ENCODE measurements around the gene GPR142. TPM values are rescaled to one million over a fixed set of nuclear protein-coding genes. Genes with fewer than 3 reads are reported as not detected.

GPR142 gene
- total and polyA plus RNA-seq, 3 experiments from 2014 or later = not detected

DNA sequence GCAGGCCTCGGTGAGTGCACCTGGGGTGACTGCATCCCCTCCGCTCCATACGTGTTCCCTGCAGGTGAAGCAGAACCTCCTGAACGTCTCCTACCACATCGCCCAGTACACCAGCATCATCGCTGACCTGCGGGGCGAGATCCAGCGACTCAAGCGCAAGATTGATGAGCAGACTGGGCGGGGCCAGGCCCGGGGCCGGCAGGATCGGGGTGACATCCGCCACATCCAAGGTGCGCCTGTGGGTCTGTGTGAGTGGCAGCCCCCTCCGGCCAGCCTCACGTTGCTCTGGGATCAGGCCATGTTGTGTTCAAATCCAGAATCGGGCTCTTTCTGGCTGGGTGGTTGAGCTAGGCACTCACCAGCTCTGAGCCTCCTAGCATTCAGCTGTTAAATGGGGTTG lies 18.2 kb upstream of the GPR142 start:
- H3K27me3 Mint-ChIP-seq = peaks cover 15 to 34% of the 10 kb centered on the region in 2 donors
- Histone ChIP-seq H3K36me3 (ENCODE audit: insufficient read depth, low read length) (no peaks in the 10 kb centered on the region), H3K27ac (ENCODE audit: low read depth, low read length) (no peak overlapping the region), H3K4me3 (ENCODE audit: low read length) (no peak overlapping the region), H3K9me3 (ENCODE audit: low read length) (no peaks in the 10 kb centered on the region), H3K27me3 (ENCODE audit: insufficient read depth, low read length, poor library complexity, severe bottlenecking) (peaks cover 18% of the 10 kb centered on the region), H3K4me1 (ENCODE audit: insufficient read depth, low read length) (no peaks in the 10 kb centered on the region)
- no peak overlapping the region for H3K4me3 Mint-ChIP-seq
- no peaks in the 10 kb centered on the region for H3K36me3 Mint-ChIP-seq
- ChIA-PET CTCF (interaction anchor here (1.9 to 4.5 kb wide), 2 partner anchors 14 to 19 kb away, joined by 3 to 15 read pairs; no protein-coding TSS in a partner anchor), POLR2A (no interaction called here)
- no peak for DNase-seq
- no peak overlapping the region for H3K27ac Mint-ChIP-seq
- peaks cover 0 to 8% (median 2%) of the 10 kb centered on the region in 3 donors for H3K4me1 Mint-ChIP-seq
- no peaks in the 10 kb centered on the region for H3K9me3 Mint-ChIP-seq

DNA sequence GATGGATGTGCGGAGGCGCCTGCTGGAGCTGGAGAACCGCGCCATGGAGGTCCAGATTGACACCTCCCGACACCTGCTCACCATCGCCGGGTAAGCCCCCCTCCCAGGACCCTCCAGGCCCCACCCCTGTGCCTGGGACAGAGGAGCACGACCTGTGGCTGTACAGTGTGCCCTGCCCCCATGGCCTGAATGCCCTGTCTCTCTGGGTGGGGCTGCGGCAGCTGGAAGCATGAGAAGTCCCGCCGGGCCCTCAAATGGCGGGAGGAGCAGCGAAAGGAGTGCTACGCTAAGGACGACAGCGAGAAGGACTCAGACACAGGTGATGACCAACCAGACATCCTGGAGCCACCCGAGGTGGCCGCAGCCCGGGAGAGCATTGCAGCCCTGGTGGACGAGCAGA lies 16.8 kb upstream of the GPR142 start:
- Mint-ChIP-seq H3K27ac (no peak overlapping the region), H3K36me3 (no peaks in the 10 kb centered on the region), H3K27me3 (peaks cover 18 to 46% of the 10 kb centered on the region in 2 donors), H3K4me3 (no peak overlapping the region), H3K9me3 (no peaks in the 10 kb centered on the region), H3K4me1 (peaks cover 0 to 14% (median 2%) of the 10 kb centered on the region in 3 donors)
- H3K4me3 ChIP-seq (ENCODE audit: low read length) = no peak overlapping the region
- H3K36me3 ChIP-seq (ENCODE audit: insufficient read depth, low read length) = no peaks in the 10 kb centered on the region
- no peaks in the 10 kb centered on the region for H3K4me1 ChIP-seq (ENCODE audit: insufficient read depth, low read length)
- POLR2A ChIA-PET = no interaction called here
- peaks cover 31% of the 10 kb centered on the region for H3K27me3 ChIP-seq (ENCODE audit: insufficient read depth, low read length, poor library complexity, severe bottlenecking)
- no peak for DNase-seq
- no peak overlapping the region for H3K27ac ChIP-seq (ENCODE audit: low read depth, low read length)
- CTCF ChIA-PET = interaction anchor here (1.2 to 4.5 kb wide), 3 partner anchors 15 to 66 kb away, joined by 3 to 15 read pairs (median 3); no protein-coding TSS in a partner anchor
- no peaks in the 10 kb centered on the region for H3K9me3 ChIP-seq (ENCODE audit: low read length)

DNA sequence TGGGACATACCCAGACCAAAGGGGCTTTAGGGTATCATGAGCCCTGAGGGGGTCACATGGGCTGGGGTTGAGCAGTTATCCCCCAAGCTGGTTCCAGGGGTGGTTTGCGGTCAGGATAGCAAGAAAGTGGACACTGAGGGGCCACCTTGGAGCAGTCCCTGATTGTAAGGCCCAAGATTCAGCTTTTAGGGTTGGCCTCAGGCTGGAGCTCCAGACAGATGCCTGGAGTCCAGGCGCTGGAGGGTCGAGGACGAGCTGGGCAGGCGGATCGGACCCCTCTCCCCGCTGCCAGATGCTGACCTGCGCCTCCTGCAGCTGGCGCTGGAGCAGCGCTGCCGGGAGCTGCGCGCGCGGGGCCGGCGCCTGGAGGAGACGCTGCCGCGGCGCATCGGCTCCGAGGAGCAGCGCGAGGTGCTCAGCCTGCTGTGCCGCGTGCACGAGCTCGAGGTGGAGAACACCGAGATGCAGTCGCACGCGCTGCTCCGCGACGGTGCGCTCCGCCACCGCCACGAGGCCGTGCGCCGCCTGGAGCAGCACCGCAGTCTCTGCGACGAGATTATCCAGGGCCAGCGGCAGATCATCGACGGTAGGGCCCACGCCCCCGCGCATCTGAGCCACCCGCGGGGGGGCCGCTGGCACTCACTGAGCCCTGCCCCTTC lies 15.6 kb upstream of the GPR142 start:
- Mint-ChIP-seq H3K4me3 (peak overlapping the region in 1 of 7 donors; percentile 23), H3K27me3 (peaks cover 26 to 55% of the 10 kb centered on the region in 2 donors), H3K27ac (no peak overlapping the region), H3K36me3 (no peaks in the 10 kb centered on the region), H3K4me1 (peaks cover 0 to 14% (median 2%) of the 10 kb centered on the region in 3 donors), H3K9me3 (no peaks in the 10 kb centered on the region)
- POLR2A ChIA-PET = no interaction called here
- H3K27me3 ChIP-seq (ENCODE audit: insufficient read depth, low read length, poor library complexity, severe bottlenecking) = peaks cover 31% of the 10 kb centered on the region
- H3K4me3 ChIP-seq (ENCODE audit: low read length) = no peak overlapping the region
- no peak overlapping the region for H3K27ac ChIP-seq (ENCODE audit: low read depth, low read length)
- H3K4me1 ChIP-seq (ENCODE audit: insufficient read depth, low read length) = no peaks in the 10 kb centered on the region
- CTCF ChIA-PET = interaction anchor here (1.2 to 4.5 kb wide), 4 partner anchors 17 to 152 kb away, joined by 3 to 15 read pairs (median 4); no protein-coding TSS in a partner anchor
- H3K36me3 ChIP-seq (ENCODE audit: insufficient read depth, low read length) = no peaks in the 10 kb centered on the region
- no peak for DNase-seq
- H3K9me3 ChIP-seq (ENCODE audit: low read length) = no peaks in the 10 kb centered on the region

DNA sequence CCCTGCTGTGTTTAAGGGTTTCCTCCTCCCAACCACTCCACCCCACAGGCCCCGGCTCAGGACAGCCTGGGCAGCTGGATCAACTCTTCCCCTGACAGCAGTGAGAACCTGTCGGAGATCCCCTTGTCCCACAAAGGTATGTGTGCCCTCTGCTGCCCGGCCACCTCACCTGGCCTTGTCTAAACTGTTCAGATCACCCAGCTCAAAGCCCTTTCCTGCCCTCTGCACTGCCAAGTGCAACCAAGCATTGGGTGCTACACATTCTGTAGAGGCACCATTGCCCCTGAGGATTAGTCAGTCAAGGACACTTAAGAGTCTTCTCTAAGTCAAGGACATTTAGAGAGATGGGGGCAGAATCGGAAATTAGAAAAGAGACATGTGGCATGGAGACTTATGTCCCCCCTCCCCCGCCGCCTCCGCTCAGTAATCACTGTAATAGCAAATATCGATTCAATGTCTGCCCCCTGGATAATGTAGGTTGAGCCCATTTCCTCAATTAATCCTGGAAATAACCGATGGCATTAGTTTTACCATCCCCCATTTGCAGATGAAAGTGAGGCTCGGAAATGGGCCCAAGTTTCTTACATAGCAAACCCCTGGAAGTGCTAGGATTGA lies 13.8 kb upstream of the GPR142 start:
- ChIA-PET CTCF (interaction anchor here (0.9 to 1.2 kb wide), 3 partner anchors 9 to 141 kb away, joined by 3 to 4 read pairs (median 3); no protein-coding TSS in a partner anchor), POLR2A (no interaction called here)
- Histone ChIP-seq H3K36me3 (ENCODE audit: insufficient read depth, low read length) (no peaks in the 10 kb centered on the region), H3K4me1 (ENCODE audit: insufficient read depth, low read length) (no peaks in the 10 kb centered on the region), H3K27ac (ENCODE audit: low read depth, low read length) (no peak overlapping the region), H3K27me3 (ENCODE audit: insufficient read depth, low read length, poor library complexity, severe bottlenecking) (peaks cover 39% of the 10 kb centered on the region), H3K9me3 (ENCODE audit: low read length) (no peaks in the 10 kb centered on the region), H3K4me3 (ENCODE audit: low read length) (no peak overlapping the region)
- Mint-ChIP-seq H3K4me1 (peaks cover 4 to 19% (median 5%) of the 10 kb centered on the region in 3 donors), H3K9me3 (no peaks in the 10 kb centered on the region), H3K36me3 (no peaks in the 10 kb centered on the region), H3K27ac (no peak overlapping the region), H3K27me3 (peaks cover 35 to 59% of the 10 kb centered on the region in 2 donors), H3K4me3 (peak overlapping the region in 1 of 7 donors; percentile 49)
- DNase-seq = no peak

DNA sequence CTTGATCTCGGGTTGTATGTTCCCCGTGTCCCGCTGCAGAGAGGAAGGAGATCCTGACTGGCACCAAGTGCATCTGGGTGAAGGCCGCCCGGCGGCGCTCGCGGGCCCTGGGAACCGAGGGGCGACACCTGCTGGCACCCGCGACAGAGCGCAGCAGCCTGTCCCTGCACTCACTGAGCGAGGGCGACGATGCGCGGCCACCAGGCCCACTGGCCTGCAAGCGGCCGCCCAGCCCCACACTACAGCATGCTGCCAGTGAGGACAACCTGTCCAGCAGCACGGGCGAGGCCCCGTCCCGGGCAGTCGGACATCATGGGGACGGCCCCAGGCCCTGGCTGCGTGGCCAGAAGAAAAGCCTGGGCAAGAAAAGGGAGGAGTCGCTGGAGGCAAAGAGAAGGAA lies 13.2 kb upstream of the GPR142 start:
- POLR2A ChIA-PET = no interaction called here
- Mint-ChIP-seq H3K4me3 (peak overlapping the region in 1 of 7 donors; percentile 49), H3K9me3 (no peaks in the 10 kb centered on the region), H3K36me3 (no peaks in the 10 kb centered on the region), H3K4me1 (peaks cover 4 to 21% (median 6%) of the 10 kb centered on the region in 3 donors), H3K27ac (no peak overlapping the region), H3K27me3 (peaks cover 36 to 58% of the 10 kb centered on the region in 2 donors)
- H3K4me3 ChIP-seq (ENCODE audit: low read length) = no peak overlapping the region
- peaks cover 43% of the 10 kb centered on the region for H3K27me3 ChIP-seq (ENCODE audit: insufficient read depth, low read length, poor library complexity, severe bottlenecking)
- CTCF ChIA-PET = interaction anchor here (1.3 kb wide), 1 partner anchor 14 kb away, joined by 6 read pairs; the partner anchor contains the start of gene GPR142
- H3K27ac ChIP-seq (ENCODE audit: low read depth, low read length) = no peak overlapping the region
- H3K4me1 ChIP-seq (ENCODE audit: insufficient read depth, low read length) = no peaks in the 10 kb centered on the region
- DNase-seq = peak in 4 of 5 donors; percentile 22 to 69 (median 32)
- H3K36me3 ChIP-seq (ENCODE audit: insufficient read depth, low read length) = no peaks in the 10 kb centered on the region
- H3K9me3 ChIP-seq (ENCODE audit: low read length) = no peaks in the 10 kb centered on the region

DNA sequence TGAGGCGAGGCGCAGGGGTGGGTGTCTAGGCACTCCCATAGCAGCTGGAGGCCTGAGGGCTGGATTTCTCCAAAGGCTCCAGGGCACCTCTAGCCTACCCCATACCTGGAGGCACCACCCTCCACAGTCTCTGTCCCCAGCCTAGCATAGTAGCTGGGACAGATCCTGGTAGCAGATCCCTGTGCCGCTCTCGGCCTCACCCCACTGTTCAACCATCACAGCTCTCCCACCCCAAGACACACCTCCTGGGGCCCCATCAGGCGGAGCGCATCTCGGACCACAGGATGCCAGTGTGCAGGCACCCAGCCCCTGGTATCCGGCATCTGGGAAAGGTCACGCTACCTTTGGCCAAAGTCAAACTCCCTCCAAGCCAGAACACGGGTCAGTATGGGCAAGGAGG lies 12.7 kb upstream of the GPR142 start:
- Histone ChIP-seq H3K36me3 (ENCODE audit: insufficient read depth, low read length) (no peaks in the 10 kb centered on the region), H3K27me3 (ENCODE audit: insufficient read depth, low read length, poor library complexity, severe bottlenecking) (peaks cover 43% of the 10 kb centered on the region), H3K4me3 (ENCODE audit: low read length) (no peak overlapping the region), H3K27ac (ENCODE audit: low read depth, low read length) (no peak overlapping the region), H3K9me3 (ENCODE audit: low read length) (no peaks in the 10 kb centered on the region), H3K4me1 (ENCODE audit: insufficient read depth, low read length) (no peaks in the 10 kb centered on the region)
- CTCF ChIA-PET = interaction anchor here (1.3 kb wide), 1 partner anchor 13 kb away, joined by 6 read pairs; the partner anchor contains the start of gene GPR142
- Mint-ChIP-seq H3K27me3 (peaks cover 36 to 58% of the 10 kb centered on the region in 2 donors), H3K4me1 (peaks cover 4 to 21% (median 6%) of the 10 kb centered on the region in 3 donors), H3K4me3 (no peak overlapping the region), H3K9me3 (no peaks in the 10 kb centered on the region), H3K36me3 (no peaks in the 10 kb centered on the region), H3K27ac (peak overlapping the region in 1 of 8 donors; percentile 85)
- no peak for DNase-seq
- POLR2A ChIA-PET = no interaction called here

DNA sequence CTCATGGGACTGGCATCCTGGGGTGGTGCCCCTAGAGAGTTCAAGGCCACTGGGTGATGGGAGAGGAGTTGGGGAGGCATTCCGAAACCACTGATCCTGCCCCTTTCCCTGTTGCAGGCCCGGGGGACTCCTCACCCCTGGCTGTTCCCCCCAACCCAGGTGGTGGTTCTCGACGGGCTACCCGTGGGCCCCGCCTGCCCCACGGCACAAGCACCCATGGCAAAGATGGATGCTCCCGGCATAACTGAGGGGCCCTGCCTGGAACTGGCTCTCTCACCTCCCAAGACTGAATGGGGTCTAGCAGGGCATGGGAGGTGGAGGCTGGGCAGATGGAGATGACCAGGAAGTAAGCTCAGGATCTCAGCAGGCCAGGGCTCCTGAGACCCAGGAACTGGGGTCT lies 12.2 kb upstream of the GPR142 start:
- ChIA-PET POLR2A (no interaction called here), CTCF (interaction anchor here (1.3 kb wide), 1 partner anchor 13 kb away, joined by 6 read pairs; the partner anchor contains the start of gene GPR142)
- no peak for DNase-seq
- Mint-ChIP-seq H3K27me3 (peaks cover 36 to 58% of the 10 kb centered on the region in 2 donors), H3K36me3 (no peaks in the 10 kb centered on the region), H3K4me3 (no peak overlapping the region), H3K4me1 (peaks cover 4 to 21% (median 6%) of the 10 kb centered on the region in 3 donors), H3K9me3 (no peaks in the 10 kb centered on the region), H3K27ac (no peak overlapping the region)
- H3K4me3 ChIP-seq (ENCODE audit: low read length) = no peak overlapping the region
- H3K9me3 ChIP-seq (ENCODE audit: low read length) = no peaks in the 10 kb centered on the region
- no peak overlapping the region for H3K27ac ChIP-seq (ENCODE audit: low read depth, low read length)
- H3K27me3 ChIP-seq (ENCODE audit: insufficient read depth, low read length, poor library complexity, severe bottlenecking) = peaks cover 43% of the 10 kb centered on the region
- H3K4me1 ChIP-seq (ENCODE audit: insufficient read depth, low read length) = no peaks in the 10 kb centered on the region
- no peaks in the 10 kb centered on the region for H3K36me3 ChIP-seq (ENCODE audit: insufficient read depth, low read length)
